ENCODE measurements around the gene TSPAN11.

- TF ChIP-seq POLR2AphosphoS5 (IDR thresholded peaks at IDR 0.05; ENCODE audit: low read depth) (no peak), REST (IDR thresholded peaks at IDR 0.05; ENCODE audit: unreplicated experiment) (no peak), CTCF (conservative IDR thresholded peaks at IDR 0.05; ENCODE audit: low read depth in 2 of 2) (no peak), EZH2phosphoT487 (IDR thresholded peaks at IDR 0.05; ENCODE audit: unreplicated experiment) (no peak), ZNF331 (CRISPR knock-in tag; IDR thresholded peaks at IDR 0.05; ENCODE audit: low read depth) (no peak), STAT1 (IDR thresholded peaks at IDR 0.05; ENCODE audit: unreplicated experiment) (no peak), ZNF114 (CRISPR knock-in tag; IDR thresholded peaks at IDR 0.05) (no peak), CREB1 (CRISPR knock-in tag; IDR thresholded peaks at IDR 0.05; ENCODE audit: low read depth) (no peak), EZH2 (IDR thresholded peaks at IDR 0.05; ENCODE audit: low read depth, unreplicated experiment) (no peak), JUNB (IDR thresholded peaks at IDR 0.05; ENCODE audit: unreplicated experiment) (no peak), ETS1 (IDR thresholded peaks at IDR 0.05) (no peak), NANOG (IDR thresholded peaks at IDR 0.05; ENCODE audit: borderline replicate concordance) (no peak), ZNF462 (CRISPR knock-in tag; IDR thresholded peaks at IDR 0.05) (no peak)
Observed at GRCh38 chr12:30953257-30953656, 26.7 kb downstream of the TSPAN11 start.

Measured in GM23338 (cell line).